HG03280 (cell line): ENCODE measurements around the gene SMYD1.

ENCODE experiments used
- ATAC-seq: cut with Tn5 transposase; IDR thresholded peaks from one replicate; pipeline ENCODE4 v1.9.1; 2021; ENCODE audit warnings: mild to moderate bottlenecking, moderate library complexity; ENCODE audit not compliant: unreplicated experiment

Gene SMYD1

GRCh38 chr2:88121678-88122077 is 54.1 kb downstream of the SMYD1 start:
- ATAC-seq = no peak

- no peak for ATAC-seq
Observed at GRCh38 chr2:88122141-88122884, 54.7 kb downstream of the SMYD1 start.

- no peak for ATAC-seq
Observed at GRCh38 chr2:88123164-88123974, 55.7 kb downstream of the SMYD1 start.

GRCh38 chr2:88123975-88124917 is 56.6 kb downstream of the SMYD1 start:
- ATAC-seq = no peak

- no peak for ATAC-seq
Observed at GRCh38 chr2:88125344-88125923, 57.8 kb downstream of the SMYD1 start.

- no peak for ATAC-seq
Observed at GRCh38 chr2:88125924-88126771, 58.5 kb downstream of the SMYD1 start.

GRCh38 chr2:88126772-88127637 is 59.4 kb downstream of the SMYD1 start:
- ATAC-seq = no peak

- ATAC-seq = no peak
Observed at GRCh38 chr2:88127638-88127887, 59.9 kb downstream of the SMYD1 start.

DNA sequence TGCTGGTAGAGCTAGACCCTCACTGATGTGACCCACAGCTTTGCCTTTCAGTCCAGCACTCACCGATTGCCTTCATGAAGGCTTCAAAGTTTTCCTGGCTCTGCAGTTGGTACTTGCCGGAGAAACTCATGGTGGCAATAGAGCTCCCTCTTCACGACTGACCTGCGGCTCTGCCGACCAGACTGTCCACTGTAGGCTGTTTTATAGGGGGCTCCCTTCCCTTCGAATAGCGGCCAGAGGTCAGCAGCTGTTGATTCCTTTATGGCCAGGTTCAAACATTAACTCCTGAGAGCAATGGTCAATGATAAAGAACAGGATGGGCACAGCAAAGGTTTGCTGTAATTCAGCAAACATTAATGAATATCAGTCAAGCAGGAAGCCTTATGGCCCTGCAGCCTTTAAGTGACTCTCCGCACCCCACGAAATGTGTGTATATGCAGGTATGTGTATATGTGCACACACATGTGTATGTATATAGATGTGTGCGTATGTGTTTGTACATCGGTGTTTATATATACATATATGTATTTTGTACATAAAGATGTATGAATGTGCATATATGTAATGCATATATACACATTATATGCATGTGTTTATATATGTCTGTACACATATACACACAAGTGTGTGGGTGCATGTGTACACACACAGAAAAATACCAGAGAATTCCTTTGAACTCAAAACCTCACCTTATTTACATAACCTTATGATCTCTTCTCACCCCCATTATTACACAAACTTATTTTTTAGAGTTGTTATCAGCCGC is 60.4 kb downstream of the SMYD1 start, which contains the start of gene FABP1:
TSS of gene FABP1 (minus strand) at position 175 of the 766 bp plus-strand sequence. CDS start at position 130, 45 bp downstream.
- ATAC-seq = no peak

GRCh38 chr2:88128654-88129312 is 61.2 kb downstream of the SMYD1 start:
- ATAC-seq = no peak

DNA sequence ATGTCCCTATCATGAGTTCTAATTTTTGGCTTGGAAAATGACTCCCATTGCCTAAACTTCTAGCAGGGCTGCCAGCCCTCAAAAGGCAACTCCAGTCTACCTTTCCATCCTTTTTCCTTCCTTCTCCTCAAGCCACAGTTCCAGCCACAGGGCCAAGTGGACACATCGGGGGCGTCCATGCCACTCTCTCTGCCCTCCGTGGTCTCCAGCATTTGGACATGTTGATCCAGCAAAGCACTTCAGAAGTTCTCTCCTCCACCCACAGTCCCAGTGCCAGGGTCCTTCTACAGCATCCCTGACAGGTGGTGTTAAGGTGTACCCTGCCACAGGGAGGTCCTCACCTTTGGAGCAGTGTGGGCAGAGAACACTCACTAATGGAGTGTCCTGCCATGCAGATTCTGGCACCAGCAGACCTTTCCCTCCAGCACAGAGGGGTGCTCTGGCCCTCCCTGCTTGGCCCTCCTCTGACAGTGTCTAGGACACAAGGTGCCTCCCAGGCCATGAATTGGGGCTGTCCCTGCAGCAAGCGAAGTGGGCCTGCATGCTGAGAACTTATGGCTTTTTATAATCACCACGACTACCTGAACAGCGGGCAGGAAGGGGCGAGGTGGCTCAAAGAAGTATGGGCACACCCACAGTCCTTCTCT is 61.8 kb downstream of the SMYD1 start:
- ATAC-seq = no peak

DNA sequence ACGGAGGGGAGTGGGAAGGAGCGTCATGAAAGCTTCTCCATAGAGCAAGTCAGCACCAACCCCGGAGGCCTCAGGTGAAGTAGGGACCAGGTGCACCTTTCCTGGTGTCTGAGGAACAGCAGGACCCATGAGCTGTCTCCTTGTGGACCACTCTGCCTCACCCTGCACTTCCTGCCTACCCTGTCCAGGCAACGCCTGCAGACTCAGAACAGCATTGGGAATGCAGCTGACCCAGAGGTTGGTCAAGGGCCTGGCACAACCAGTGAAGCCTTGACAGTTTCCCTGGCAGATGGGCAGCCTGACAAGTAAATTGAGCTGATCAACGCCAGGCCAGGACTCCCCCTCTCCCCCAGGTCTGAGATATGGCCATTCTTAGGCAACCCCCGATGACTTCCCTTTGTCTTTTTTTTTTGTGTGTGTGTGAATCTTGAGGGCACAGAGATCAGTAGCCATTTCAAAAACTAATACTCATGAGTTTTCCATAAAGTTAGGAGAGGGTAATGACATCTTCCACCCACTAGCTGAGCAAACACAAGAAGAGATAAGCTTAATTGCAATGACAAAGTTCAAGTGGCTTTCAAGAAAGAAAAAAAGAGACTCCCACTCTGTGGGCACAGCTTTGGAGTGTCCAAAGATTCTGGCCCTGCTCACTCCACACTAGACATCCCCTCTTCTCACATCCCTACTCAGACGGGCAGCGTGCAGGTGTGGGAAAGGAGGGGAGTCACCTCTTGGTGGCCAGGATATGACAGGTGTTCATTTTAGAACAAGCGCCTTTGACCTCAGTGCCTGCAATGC is 63.8 kb downstream of the SMYD1 start:
- ATAC-seq = no peak

GRCh38 chr2:88131999-88132368 is 64.4 kb downstream of the SMYD1 start:
- no peak for ATAC-seq

- no peak for ATAC-seq
Observed at GRCh38 chr2:88133875-88134274, 66.2 kb downstream of the SMYD1 start.

DNA sequence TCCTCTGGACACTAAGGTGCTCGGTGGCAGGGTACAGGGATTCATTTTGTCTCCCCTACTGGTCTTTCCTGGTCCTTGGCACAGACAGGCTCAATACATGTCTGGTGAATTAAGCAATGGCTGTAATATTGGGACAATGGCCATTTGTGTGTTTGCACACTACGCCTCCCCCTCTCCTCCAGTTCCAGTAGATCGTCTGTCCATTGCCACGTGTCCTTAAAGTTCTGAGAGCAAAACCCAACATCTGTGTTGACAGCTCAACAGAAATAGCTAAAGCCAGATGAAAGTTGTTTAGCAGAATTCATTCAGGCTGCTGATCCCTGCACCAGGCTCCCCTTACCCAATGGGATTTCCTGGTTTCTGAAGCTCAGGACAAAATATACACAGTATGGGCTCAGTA is 69.2 kb downstream of the SMYD1 start:
- no peak for ATAC-seq

DNA sequence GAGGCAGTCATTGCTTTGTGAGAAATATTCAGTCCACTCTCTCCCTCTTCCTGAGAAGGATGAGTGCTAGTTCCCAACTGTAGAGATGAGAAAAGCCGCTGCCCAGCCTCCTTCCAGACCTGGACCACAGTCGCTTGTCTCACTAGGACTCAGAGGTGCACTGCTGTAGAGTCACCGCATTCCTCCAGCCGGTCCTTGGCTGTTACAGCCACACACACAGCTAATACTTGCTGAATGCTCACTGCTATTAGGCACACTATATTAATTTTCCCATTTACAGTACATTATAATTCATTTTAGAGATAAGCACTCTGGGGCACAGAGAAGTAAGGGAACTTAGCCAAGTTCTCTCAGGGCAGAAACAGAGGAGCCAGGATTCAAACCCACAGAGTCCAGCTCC is 70.2 kb downstream of the SMYD1 start:
- ATAC-seq = no peak
